GOT3 (cell line): ENCODE data around the gene IRX2.

Source experiments
- DNase-seq: peaks from one replicate; lab custom pipeline; 2025; ENCODE audit warnings: mixed read lengths; lab: John Stamatoyannopoulos, UW

The IRX2 gene

DNA sequence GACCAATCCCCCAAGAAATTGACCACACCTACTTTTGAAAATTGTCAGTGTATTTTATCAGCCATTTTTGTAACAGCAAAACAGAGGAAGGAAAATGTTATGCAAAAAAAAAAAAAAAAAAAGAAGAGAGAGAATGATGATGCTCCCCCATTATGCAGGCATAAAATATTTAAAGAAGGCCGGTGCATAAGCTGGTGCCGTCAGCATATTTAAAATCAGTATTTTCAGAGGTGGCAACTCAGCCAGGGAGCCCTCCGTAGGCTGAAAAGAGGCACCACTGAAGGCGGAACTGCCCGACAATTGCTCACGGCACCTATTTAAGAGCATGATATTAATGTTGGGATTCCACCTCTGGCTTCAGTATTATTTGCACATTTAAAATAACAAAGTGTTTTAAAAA, 33.4 kb downstream of the IRX2 start:
- DNase-seq, result no peak

DNA sequence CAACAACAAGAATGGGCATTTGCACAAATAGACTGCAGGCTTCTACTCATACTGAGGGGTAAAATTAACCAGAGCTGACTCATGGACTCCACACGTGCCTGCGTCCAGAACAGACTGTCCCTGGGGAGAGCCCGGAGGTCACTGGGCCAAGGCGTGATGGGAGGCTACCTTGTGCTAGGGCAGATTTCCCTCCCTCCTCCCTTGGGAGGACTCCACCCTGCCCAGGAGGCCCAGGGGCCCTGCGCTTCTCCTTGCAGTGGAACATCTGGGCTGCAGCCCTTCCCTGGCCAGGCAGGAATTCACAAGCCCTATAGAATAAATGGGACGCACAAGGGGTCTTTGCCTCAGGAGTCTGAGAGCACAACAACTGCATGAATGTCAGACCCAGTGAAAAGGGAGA, 35.6 kb downstream of the IRX2 start:
- no peak for DNase-seq

DNA sequence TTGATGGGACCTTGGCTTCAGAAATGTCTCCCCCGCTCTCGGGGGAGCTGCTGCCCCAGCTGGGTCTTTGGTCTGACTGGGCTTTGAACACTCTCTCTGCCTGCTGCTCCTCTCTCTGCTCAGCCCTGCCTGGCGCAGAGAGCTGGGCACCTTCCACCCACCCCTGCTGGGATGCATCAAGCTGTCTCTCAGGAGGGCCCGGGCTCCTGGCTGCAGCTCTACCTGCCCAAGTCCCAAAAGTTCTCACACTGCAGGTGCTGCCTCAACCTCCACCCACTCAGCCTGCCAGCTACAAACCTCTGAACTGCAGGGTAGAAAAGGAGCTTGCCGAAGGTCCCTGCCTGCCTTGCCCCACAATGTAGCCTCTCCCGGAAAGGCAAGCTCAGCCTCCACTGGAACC, 36.7 kb downstream of the IRX2 start:
- no peak for DNase-seq

DNA sequence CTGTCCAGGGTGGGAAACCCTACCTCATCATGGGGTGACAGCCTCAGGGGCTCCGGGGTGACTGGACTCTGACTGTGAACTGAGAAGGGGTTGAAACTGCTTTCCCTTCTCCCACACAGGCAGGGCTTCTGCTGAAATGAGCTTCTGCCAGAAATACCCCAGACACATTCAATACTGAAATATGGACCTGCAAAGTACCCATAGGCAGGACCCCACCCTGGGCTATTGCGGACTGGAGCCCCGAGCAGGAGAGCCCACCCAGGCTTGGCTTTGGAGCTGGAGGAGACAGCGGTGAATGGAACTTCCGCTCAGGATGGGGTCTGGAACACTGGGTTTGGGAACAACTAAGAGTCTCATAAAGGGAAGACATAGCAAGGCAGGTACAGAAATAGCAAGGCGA, 37.5 kb downstream of the IRX2 start:
- DNase-seq, result no peak

DNA sequence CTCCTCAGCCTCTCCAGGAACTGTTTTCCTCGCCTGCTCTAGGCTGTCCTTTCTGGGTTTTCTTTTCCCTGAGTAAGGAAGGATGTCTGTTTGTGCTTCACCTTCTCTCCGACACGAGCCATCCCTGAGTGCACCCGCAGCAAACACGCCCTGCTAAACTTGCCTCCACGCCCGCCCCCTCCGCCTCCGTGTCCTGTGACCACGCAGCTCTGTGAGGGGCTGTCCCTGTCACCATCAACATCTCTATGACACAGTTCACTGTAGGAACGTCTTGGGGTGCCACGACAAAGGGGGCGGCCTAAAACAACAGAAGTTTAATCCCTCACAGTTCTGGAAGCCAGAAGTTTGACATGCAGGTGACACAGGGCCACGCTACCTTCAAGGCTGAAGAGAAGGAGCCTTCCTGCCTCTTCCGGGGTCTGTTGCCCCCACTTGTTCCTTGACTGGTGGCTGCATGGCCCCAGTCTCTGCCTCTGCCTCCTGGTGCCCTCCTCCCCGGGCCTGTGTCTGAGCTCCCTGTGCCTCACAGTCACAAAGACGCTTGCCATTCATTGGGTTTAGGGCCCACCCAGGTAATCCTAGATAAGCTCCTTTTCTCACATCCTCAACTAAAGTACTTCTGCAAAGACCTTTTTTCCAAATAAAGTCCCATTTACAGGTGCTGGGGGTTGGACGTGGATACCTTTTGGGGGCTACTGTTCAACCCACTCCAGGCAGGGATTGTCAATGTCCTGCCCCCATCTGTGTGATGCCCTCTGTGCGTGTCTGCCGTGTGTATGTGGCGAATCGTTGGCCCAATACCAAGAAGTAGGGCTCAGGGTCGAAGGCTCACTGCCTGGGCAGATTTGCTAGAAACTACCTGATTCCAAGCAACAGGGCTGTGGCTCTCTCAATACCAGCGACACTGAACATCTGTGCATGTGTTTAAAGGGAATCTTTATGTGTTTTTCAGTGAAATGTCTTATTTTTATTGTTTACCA, 39.7 kb downstream of the IRX2 start:
- DNase-seq, result no peak

DNA sequence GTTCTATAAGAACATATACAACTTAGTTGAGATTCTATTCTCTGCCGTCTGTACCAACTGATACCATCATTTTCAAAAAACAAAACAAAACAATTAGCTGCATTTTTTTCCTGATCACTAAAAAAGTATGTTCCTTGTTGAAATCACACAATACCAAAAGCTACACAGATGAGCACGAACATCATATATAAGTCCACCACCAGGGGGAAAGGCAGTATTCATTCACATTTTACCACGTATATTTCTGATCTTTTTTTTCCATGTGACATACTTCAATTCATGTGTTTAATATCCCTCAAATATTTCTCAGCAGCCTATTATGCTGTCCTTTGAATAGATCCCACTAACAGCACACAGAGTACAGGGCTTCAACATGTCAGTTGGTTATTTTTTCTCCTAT, 40.6 kb downstream of the IRX2 start:
- no peak for DNase-seq

DNA sequence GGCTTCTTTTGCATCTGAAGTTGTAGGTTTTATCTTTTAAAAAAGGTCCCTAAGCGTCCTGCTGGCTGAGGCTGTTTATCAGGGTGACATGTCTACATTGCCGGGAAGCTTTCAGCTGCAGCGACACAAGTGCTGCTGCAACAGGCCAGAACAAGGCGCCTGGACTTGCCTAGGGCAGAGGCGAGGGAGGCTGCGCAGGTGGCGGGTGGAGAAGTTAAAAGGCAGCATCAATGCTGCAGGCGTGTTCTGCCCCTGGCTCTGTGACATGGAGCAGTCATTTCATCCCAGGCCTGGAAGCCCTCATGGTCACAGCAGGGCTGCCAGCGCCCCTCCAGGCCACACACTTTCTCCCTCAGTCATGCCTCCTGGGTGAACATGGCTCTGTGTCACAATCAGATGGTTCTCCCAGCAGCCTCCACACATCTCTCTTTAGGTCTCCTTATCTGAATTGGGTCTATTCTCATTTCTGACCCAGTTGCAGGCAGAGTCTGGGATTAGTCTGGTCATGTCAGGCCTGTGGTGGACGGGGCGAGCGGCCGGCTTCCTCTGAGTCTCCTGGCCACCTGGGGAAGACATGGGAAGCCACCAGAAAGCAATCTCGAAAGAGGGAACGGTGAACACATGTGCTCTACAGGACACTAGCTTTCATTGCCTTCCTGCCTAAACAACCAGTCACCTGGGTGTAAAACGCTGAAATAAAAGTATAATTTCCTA, 41.3 kb downstream of the IRX2 start:
- DNase-seq, result no peak

DNA sequence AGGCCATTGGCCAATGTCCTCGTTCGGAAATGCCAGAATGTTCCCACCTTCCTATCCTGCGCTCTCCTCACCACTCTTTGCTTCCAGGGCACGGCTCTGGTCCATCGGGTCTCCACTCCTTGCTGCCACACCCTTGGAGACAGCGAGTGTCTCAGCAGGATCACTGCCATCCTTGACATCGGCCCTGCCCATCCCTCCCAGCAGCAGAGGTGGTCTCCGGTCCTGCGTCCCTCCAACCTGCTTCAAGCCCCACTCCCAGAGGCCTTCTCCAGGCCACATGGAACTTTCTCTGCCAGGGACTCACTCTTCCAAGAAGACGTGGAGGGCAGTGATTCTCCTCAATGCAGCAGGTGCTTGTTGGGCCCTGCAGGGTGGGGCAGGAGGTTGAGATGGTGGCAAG, 42.7 kb downstream of the IRX2 start:
- DNase-seq, result no peak

DNA sequence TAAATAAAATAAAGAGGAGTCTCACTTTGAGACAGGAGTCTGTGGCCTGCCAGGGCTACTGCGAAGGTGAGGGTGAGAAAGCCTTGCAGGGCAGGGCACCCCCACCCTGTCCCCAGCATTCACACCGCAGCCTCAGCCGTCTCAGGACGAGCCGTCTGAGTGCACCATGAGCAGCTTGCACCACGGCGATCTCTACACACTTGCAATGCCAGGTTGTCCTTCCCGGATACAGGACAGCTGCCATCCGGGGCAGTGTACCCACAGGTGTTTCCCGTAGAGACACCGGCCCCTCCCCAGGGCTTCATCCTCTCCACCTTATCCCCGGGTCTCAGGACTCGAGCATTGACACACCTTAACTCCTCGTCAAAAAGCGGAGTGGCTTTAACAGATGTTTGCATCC, 43.3 kb downstream of the IRX2 start:
- no peak for DNase-seq

DNA sequence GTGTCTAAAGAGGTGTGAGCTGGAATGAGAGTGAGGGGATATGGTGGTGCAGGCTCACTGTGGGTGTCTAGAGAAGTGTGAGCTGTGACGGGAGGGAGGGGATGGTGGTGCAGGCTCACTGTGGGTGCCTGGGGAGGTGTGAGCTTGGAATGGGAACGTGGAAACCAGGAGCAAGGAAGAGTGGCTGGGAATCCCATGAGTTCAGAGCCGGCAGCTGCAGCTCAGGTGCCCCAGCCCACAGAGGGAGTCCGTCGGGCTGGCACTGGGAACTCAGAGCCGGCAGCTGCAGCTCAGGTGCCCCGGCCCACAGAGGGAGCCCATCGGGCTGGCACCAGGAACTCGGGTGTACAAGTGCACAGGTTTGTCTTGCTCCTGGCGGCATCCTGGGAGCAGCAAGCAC, 45.6 kb downstream of the IRX2 start:
- DNase-seq, result no peak

DNA sequence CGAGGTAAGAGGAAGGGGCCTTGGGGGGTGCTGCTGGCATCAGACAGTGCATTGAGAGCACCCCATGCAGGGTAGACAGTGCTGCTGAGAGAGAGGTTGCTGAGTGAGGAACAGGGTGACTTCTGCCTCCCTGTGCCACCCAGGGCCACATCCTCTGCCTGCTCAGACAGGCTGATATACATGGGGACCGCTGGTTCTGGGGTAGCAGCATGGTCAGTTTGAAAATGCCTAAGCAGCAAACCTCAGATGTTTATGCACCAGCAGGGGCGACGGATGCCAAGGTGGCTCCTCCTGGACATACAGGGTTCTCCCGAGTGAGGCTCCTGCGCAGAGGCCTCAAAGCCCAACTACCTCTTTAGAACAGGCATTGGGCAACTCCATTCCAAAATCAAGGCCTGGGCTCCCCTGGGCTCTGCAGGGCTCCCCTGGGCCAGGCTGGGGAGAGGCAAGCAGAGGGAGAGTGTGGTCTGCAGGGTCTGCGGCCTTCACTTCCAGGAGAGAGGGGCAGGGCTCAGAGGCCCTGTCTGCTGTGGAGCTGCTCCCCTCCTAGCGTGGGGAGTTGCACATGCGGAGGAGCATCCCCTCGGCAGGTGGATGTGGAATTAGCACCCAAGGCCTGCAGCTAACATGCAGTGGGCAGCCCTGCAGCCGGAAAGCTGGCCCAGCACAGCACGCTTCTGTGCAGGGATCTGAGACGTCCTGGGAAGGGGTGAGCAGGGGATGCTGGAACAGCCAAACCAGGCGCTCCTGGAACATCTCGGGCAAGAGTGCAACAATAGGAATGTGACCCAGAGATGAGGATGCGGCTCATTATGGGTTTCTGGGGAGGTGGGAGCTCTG, 46.5 kb downstream of the IRX2 start:
- no peak for DNase-seq

DNA sequence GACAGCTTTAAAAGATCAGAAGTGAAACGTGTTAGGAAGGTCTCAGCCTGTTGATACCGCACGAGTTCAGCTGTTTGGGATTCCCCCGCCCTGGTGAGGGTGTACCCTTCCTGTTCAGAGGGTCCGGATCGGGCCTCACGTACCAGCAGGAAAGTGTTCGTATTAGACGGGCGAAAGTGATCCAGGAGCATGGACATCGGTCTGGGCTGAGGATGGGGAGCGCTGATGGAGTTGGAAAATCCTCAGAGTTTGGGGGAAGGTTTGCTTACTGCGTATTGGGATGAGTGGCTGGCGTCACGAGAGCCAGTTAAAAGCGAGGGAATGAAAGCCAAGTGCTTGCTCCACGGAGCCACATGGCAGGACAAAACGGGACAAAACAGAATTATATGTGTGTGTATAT, 47.4 kb downstream of the IRX2 start:
- no peak for DNase-seq

DNA sequence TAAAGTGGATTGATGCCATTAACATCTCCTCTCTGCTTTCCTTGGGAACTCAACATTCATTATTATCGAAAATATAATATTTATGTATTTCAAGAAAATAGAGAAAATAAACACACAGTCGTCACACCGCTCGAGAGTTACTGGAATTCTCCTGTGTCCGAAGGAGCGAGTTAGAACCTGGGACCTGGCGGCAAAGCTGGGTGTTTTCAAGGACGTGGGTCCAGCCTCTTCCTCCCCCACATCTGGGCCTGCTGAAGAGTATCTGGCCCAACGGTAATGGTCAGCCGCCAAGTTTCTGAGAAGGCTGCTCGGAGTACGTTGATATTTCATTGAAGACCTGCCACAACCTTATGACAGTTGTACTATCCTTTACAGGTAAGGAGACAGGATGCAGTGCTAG, 47.9 kb downstream of the IRX2 start:
- no peak for DNase-seq

DNA sequence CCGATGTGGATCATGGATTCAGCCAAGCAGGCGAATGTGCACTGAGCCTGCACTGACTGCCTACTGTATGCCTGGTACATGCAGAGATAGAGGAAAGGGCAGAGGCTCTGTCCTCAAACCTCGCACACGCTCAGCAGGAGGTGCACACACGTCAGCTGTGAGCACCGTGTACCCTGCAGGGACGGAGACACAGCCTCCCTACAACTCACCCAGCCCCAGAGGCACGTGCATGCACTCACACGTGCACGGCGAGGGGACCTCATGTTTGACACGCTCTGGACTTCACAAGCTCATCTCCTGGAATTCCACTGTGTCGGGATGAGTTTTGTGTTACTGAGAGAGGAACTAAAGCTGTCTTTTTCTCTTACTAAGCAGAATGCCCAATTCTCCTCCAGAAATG, 48.4 kb downstream of the IRX2 start:
- no peak for DNase-seq

DNA sequence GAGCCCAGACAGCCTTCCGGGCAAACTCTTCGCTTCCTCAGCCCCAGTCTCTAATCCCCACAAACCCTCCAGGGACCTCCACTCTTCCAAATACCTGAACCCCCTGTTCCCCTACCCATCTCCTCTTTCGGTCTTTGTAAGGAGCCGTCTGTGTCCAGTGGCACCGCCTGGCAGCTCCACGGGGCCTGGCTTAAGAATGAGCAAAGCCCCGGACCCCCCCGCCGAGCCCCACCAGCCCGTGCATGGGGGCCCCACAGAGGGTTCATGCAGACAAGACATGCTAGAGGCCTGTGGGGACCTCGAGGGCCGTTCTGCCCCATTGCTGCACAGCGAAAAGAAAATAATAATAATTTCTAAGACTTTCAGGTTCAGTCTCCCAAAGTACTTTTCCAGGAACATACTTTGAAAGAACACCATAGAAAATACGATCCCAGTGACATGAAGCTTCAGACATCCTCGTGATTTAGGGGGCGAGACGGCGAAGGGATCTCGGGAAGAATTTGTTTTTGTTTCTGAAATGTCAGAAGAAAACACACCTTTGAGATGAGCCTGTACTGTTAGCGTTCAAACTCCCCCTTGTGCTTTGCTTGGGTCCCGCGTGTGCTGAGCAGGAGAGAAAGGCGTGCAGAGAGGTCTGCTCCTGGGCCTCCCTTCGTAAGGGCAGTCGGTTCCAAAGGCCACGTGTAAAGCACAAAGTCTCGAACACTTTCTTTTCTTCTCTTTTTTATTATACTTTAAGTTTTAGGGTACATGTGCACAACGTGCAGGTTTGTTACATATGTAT, 49.2 kb downstream of the IRX2 start:
- DNase-seq, result no peak

DNA sequence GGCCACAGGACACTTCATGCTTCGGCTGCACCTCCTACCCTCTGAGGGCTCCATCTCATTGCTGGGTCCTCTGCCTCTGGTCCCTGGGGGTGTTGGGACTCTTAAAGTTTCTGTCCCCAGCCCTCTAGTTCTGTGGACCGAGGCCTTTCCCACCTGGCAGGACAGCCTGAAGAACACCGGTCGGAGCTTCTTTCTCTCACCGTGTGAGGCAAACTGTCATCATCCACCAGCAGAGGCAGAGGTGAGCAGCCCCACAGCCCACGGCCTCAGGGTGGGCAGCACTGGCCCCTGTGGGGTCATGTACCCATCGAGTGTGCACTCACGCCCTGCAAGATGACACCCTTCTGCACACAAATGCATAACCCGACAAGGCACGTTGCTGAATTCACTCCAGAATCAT, 49.9 kb downstream of the IRX2 start:
- DNase-seq, result no peak

DNA sequence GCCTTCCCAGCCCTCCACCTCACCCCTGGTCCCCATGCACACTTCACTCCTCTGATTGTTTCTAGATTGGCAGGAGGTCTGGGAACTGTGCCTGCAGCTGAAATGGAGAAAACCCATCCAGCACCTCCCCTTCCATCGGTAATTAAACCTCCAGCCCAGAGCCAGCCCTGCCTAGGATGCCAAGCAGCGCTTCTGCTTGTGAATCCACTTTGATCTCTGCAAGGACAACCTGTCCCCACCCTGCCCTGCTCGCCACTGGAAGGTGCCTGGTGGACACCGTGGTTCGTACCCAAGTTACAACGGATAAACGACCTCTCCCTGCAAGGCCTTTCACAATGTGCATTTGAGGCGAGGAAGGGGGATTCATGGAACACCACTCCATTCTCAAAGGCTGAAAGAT, 50.6 kb downstream of the IRX2 start:
- no peak for DNase-seq

DNA sequence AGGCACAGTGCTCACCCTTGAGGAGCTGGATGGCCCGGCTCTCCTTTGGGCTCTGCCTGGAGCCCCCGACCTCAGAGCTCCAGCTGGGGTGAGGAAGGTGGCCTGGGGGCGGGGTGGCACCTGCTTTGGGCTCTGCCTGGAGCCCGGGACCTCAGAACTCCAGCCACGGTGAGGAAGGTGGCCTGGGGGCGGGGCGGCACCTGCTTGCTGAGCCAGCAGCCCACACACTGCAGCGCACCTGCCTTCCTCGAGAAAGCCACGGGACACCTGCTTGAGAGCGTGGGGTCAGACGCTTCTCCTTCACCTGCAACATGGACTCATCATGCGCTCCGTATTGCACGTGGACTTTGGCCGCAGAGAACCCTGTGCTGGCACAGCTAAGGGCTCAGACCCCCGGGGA, 51.8 kb downstream of the IRX2 start:
- no peak for DNase-seq

DNA sequence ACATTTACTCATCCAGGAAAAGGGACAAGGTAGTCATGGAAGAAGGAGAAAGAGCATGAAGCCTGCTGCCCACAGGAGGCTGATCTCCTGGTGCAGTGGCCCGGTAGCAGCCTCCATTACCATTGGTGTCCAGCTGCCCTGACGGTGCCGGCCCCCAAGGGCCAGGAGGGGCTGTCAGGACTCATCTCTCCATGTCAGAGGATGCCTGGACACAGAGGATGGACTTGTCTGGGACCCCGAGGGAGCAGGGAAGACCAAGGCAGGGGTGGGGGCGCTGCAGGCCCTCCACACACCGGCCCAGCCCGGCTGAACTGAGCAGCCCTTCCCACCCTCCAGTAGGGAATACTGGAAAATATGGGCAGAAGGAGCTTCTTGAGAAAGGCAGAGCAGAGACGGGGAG, 52.2 kb downstream of the IRX2 start:
- no peak for DNase-seq

DNA sequence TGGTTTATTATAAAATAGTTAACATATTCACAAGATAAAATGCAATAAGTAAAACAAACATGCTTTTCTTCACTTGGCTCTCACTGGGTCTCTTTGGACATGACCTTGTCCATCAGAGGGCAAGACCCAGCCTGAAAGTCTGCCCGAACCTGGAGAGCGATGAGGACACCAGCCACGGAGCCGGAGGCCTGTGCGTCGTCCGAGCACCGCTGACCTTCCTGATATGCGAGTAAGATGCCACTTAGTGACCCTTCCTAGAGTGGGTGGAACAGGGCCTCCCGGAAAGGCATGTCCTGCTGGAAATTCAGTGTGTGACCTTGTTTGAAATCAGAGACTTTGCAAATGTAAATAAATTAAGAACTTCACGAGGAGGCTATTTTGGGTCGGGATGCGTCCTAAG, 52.9 kb downstream of the IRX2 start:
- no peak for DNase-seq

DNA sequence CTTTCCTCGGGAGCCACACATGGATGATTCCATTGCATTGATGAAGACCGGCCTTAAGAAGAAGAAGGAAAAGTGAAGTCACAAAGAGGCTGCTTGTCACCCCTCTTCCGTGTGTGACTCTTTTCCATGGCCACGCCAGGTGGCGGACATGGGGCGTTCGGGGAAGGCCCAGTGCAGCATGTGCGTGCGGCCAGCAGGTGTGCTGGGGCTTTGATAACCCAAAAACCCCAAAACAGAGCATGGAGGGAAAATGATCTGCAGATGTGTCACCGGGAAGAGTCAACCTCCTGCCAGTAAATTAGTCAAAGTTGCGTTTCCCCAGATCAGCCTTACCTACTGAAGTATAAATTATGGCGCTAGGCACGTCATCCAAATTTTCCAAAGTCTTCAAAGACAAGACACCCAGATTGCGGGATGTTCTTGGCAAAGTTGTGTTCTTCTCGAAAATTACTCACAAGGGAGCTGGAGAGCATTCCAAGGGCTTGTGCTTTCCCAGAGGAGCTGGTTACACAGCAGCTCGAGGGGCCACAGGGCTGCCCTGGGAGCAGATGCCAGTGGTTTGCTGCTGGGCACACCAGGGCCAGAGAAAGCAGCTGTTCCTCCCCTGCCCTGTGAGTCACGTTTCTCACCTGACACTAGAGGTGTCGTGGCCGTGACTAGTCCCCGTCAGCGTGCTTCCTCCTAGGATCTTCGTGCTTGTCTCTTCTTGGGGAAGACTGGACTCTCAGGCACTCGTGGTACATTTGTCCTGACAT, 53.9 kb downstream of the IRX2 start:
- DNase-seq, result no peak
